Lower leg skin (tissue), 4 donors: ENCODE data around the gene SEL1L2. TPM values are rescaled to one million over a fixed set of nuclear protein-coding genes. Genes with fewer than 3 reads are reported as not detected.

Experiments used
- DNase-seq, 2 donors: peaks; one replicate each; pipeline ENCODE4 v3.0.0-alpha.2; 2019; ENCODE audit warnings: low spot score in 2 of 2
- H3K4me3 ChIP-seq: fragments of 200-600 bp; sonication (generic); 2 replicates; pipeline ENCODE4 v1.5.1; 2017; ENCODE audit warnings: mild to moderate bottlenecking, low read depth; ENCODE audit not compliant: poor library complexity, severe bottlenecking
- CTCF ChIP-seq, 3 donors: fragments of 450-650 bp; IDR thresholded peaks; one replicate each; pipeline ENCODE4 v1.5.1; 2016; ENCODE audit warnings: antibody characterized with exemption in 3 of 3, mild to moderate bottlenecking in 3 of 3, moderate library complexity in 2 of 3
- POLR2A ChIP-seq, 2 donors: fragments of 450-650 bp; IDR thresholded peaks; one replicate each; pipeline ENCODE4 v1.6.1; 2016 to 2017; ENCODE audit warnings: antibody characterized with exemption in 2 of 2, mild to moderate bottlenecking in 1 of 2, moderate library complexity in 1 of 2
- WGBS, 2 donors: methylation state at CpG; one replicate each; pipeline ENCODE4 v1.1.5; 2018; 5-methylcytosine and 5-hydroxymethylcytosine counted together
- intact Hi-C: fragments of 100-400 bp; cut with DNase I; formaldehyde crosslinking; loops from one replicate; pipeline ENCODE4 v1.15.0; 2023; ENCODE audit warnings: low total_unique reads
- total RNA-seq, 4 donors: library from RNA; depleted of rRNA; stranded (reverse); fragments of >200 nt; gene quantifications; one replicate each; pipeline ENCODE4 v1.1.0, GENCODE V29; 2016

Gene SEL1L2
- total RNA-seq, 4 donors from 2014 or later: not detected

GRCh38 chr20:13883425-13883824 lies 107.0 kb downstream of the SEL1L2 start:
- TF ChIP-seq CTCF (IDR thresholded peaks at IDR 0.05): no peak
- intact Hi-C loops: no loop called here
- no peak overlapping the region for H3K4me3 ChIP-seq
- DNase-seq: no peak
- 28 to 42% methylated on average over 1 of the region's 1 CpG for WGBS, 2 donors

- no peak for TF ChIP-seq POLR2A (IDR thresholded peaks at IDR 0.05)
- TF ChIP-seq CTCF (IDR thresholded peaks at IDR 0.05): no peak
- intact Hi-C loops: loop anchor here (5.0 kb wide), 1 partner anchor 966 kb away; no protein-coding TSS in a partner anchor
Observed at GRCh38 chr20:13878566-13878965, 111.8 kb downstream of the SEL1L2 start.

GRCh38 chr20:13877793-13878192 lies 112.6 kb downstream of the SEL1L2 start:
- no peak for TF ChIP-seq CTCF (IDR thresholded peaks at IDR 0.05)
- no peak for TF ChIP-seq POLR2A (IDR thresholded peaks at IDR 0.05)
- DNase-seq: no peak
- intact Hi-C loops: loop anchor here (5.0 kb wide), 1 partner anchor 965 kb away; no protein-coding TSS in a partner anchor
- H3K4me3 ChIP-seq: no peak overlapping the region
- 41 to 44% methylated on average over 4 of the region's 4 CpGs for WGBS, 2 donors

More at GRCh38 chr20:13878566-13878965, 111.8 kb downstream of the SEL1L2 start:
- no peak overlapping the region for H3K4me3 ChIP-seq
- no peak for DNase-seq
- 89 to 92% methylated on average over 2 of the region's 2 CpGs for WGBS, 2 donors

- WGBS, 2 donors: 89 to 100% methylated on average over 3 of the region's 3 CpGs
- intact Hi-C loops: loop anchor here (5.0 kb wide), 1 partner anchor 963 kb away; no protein-coding TSS in a partner anchor
- no peak overlapping the region for H3K4me3 ChIP-seq
- no peak for DNase-seq
- no peak for TF ChIP-seq POLR2A (IDR thresholded peaks at IDR 0.05)
- no peak for TF ChIP-seq CTCF (IDR thresholded peaks at IDR 0.05)
Observed at GRCh38 chr20:13875265-13875811, 115.1 kb downstream of the SEL1L2 start.

- DNase-seq: no peak
- H3K4me3 ChIP-seq: no peak overlapping the region
- 76 to 81% methylated on average over 10 of the region's 10 CpGs for WGBS, 2 donors
- intact Hi-C loops: loop anchor here (5.0 kb wide), 1 partner anchor 962 kb away; no protein-coding TSS in a partner anchor
- no peak for TF ChIP-seq POLR2A (IDR thresholded peaks at IDR 0.05)
- TF ChIP-seq CTCF (IDR thresholded peaks at IDR 0.05): no peak
Observed at GRCh38 chr20:13874394-13875157, 115.8 kb downstream of the SEL1L2 start.
